ENCODE data around the gene ELF4.

GRCh38 chrX:130080791-130081367, 29.4 kb downstream of the ELF4 start:
- TF ChIP-seq CTCF (conservative IDR thresholded peaks at IDR 0.05 in 1 of 2, IDR thresholded peaks at IDR 0.05 in 1 of 2; ENCODE audit: low read depth in 1 of 2, low read length in 2 of 2) (no peak), EZH2 (IDR thresholded peaks at IDR 0.05; ENCODE audit: low read length, missing control alignments) (no peak)
